GM19035 (cell line): ENCODE data around the gene SRPX.

Experiments
- ATAC-seq: cut with Tn5 transposase; IDR thresholded peaks from one replicate; pipeline ENCODE4 v1.9.1; 2021; ENCODE audit not compliant: unreplicated experiment

The SRPX gene

GRCh38 chrX:38220415-38221390 is at the start of gene SRPX:
Gene SRPX (minus strand): TSS chrX:38220871. CDS start chrX:38220792, 79 bp downstream.
- ATAC-seq, result peak; percentile 30

GRCh38 chrX:38268011-38268410 is 47.3 kb upstream of the SRPX start:
- no peak for ATAC-seq

GRCh38 chrX:38262715-38263620 is 42.3 kb upstream of the SRPX start:
- ATAC-seq, result no peak

GRCh38 chrX:38260231-38260630 is 39.6 kb upstream of the SRPX start:
- no peak for ATAC-seq

- ATAC-seq, result no peak
Measured at GRCh38 chrX:38256019-38256418, 35.3 kb upstream of the SRPX start.

GRCh38 chrX:38249965-38250364 is 29.3 kb upstream of the SRPX start:
- ATAC-seq, result no peak

GRCh38 chrX:38247051-38247450 is 26.4 kb upstream of the SRPX start:
- ATAC-seq, result no peak

- no peak for ATAC-seq
Measured at GRCh38 chrX:38240541-38240940, 19.9 kb upstream of the SRPX start.

GRCh38 chrX:38236901-38237615 is 16.4 kb upstream of the SRPX start:
- ATAC-seq, result no peak

GRCh38 chrX:38233891-38234667 is 13.4 kb upstream of the SRPX start:
- no peak for ATAC-seq

- no peak for ATAC-seq
Measured at GRCh38 chrX:38232079-38232686, 11.5 kb upstream of the SRPX start.

- ATAC-seq, result no peak
Measured at GRCh38 chrX:38225093-38225492, 4.4 kb upstream of the SRPX start.

- ATAC-seq, result no peak
Measured at GRCh38 chrX:38224160-38224559, 3.5 kb upstream of the SRPX start.

- ATAC-seq, result no peak
Measured at GRCh38 chrX:38221391-38221929, 789 bp upstream of the SRPX start.

GRCh38 chrX:38220024-38220414 is 652 bp downstream of the SRPX start:
- ATAC-seq, result peak; percentile 67

GRCh38 chrX:38216642-38217041 is 4.0 kb downstream of the SRPX start:
- ATAC-seq, result no peak

GRCh38 chrX:38214551-38215531 is 5.8 kb downstream of the SRPX start:
- no peak for ATAC-seq

GRCh38 chrX:38214044-38214443 is 6.6 kb downstream of the SRPX start:
- no peak for ATAC-seq
